Pons (tissue), 1 donor: ENCODE data around the gene LTB.

Source experiments
- DNase-seq: peaks from one replicate; pipeline ENCODE4 v3.0.0-alpha.2; 2016; ENCODE audit warnings: low spot score

Gene LTB

DNA sequence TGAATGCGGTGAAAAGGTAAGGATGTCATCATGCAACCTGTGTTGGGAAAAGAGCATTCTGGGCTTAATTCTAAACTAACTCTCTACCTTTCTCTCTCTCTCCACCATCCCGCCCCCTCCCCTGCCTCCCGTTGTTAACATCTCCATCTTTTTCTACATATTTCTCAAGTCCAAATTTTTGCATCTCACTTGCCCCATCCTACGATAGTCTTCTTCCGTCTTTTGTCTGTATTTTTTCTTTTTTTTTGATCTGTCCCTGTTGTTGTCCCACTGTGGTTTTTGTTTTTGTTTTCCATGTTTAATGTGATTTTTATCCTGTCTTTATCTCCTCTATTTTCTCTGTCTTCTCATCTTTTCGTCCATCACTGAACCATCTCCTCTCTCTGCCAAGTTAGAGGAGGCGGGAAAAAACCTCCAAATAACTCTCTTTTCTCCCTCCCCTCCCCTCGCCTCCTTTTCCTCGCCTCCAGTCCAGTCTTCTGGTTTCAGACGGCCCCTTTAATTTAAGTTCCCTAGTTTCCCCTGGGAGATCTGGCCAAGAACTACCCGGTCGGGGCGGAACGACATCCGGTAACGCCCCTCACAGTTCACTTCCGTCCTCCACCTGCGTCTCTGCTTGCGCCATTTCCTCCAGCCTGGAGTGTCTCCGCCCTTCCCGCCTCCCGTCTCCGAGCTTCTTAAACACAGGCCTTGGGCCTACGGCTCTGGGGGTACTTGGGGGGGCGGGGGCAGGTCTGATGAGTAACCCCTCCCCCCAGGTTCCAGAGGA, 35.1 kb downstream of the LTB start, which contains the start of gene NFKBIL1:
Gene NFKBIL1 (plus strand): TSS at position 651 of the 769 bp plus-strand sequence. CDS start 87 bp downstream, at position 738.
- DNase-seq, result peak; percentile 97

DNA sequence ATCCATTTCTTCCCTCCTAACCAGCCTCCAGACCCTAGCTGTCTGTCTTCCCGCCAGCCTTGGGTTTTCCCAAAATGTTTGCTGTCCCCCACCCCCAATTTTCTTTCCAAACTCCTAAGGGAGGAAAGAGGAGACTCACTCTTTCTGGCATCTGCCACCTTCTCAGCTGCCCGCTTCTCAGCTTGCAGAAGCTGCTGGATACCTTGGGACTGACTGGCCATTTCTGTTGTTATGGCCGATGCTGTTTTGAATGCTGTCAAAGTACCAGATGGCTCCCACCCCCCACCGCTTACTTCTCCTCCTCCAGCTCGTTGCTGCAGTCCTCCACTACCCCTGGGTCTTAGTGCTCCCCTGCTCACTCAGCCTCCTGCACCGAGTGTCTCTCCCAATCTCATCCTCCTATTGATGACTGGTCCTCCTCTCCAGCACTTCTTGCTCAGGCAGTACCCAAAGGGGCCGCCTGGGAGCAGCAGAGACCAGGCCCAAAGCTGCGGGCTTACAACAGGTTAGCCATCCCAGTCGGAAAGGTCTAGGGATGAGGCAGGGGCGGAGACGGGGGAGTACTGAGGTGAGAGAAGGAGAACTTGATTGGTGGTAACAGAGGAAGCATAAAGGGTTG, 35.8 kb downstream of the LTB start, which contains the start of gene ATP6V1G2:
Gene ATP6V1G2 (minus strand): TSS at position 270 of the 619 bp plus-strand sequence. CDS start 49 bp downstream, at position 221.
- DNase-seq, result peak; percentile 96

GRCh38 chr6:31545291-31545690, 36.9 kb downstream of the LTB start:
- no peak for DNase-seq

- DNase-seq, result no peak
These were observed 37.5 kb downstream of the LTB start for GRCh38 chr6:31544676-31545075.

DNA sequence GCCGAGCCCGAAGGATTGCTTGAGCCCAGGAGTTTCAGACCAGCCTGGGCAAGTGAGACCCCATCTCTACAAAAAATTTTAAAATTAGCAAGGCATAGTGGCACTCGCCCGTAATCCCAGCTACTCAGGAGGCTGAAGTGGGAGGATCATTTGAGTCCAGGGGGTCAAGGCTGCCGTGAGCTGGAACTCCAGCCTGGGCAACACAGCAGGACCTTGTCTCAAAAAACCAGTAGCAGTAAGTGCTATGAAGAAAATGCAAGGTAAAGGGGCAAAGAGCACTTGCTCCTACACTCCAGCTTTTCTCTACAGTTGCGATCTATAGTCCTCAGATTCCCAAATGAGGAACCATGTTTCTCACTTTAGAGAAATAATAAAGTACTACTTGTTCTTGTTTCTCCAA, 38.6 kb downstream of the LTB start:
- DNase-seq, result no peak

GRCh38 chr6:31541658-31542521, 40.3 kb downstream of the LTB start, which contains the start of gene DDX39B:
Gene DDX39B, minus strand, starts transcription at chr6:31542003. Its CDS starts 1,471 bp downstream, at chr6:31540532.
- peak; percentile 98 for DNase-seq

DNA sequence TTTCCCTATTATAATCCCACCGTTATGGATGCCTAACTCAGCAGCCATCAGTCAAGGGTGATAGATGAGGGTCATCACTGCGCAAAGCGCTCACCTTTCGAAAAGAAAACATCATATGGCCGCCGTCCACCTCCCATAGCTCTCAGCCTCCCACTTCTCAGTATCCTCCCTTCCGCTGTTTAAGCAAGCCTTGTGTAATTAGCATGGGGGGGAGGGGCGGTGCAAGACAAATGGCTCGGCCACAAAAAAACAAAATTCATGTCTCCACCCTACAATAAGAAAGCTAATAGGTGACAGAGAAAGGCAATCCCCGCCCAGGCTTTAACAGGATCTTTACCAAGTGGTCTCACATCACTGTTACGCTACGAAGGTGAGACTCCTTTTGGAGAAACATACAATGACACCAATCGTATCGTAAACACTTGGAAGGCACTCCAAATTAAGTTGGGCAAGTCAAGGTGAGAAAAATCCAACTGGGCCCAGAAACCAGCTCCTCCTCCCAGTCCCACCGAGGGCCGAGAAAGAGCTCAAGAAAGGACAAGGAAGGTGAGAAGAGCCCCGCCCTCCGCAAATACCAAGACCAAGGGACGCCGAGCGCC, 41.1 kb downstream of the LTB start:
- DNase-seq, result no peak

DNA sequence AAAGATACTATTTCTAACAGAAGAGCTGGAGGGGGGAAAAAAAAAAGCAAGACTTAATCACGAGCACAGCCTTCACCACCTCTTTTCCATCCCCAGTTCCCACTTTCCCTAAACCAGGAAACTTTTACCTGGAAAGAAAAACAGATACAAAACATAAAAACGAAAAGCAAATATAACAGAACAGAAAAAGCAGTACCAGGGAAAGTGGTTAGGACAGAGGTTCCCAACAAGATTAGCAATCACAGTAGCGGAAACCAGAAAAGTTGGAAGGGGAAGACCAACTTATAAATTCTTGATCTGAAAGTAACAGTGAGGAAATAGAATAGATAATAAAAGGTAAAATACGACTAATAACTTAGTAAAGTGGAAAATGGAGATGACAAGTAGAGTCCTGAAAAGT, 41.6 kb downstream of the LTB start:
- DNase-seq, result no peak

DNA sequence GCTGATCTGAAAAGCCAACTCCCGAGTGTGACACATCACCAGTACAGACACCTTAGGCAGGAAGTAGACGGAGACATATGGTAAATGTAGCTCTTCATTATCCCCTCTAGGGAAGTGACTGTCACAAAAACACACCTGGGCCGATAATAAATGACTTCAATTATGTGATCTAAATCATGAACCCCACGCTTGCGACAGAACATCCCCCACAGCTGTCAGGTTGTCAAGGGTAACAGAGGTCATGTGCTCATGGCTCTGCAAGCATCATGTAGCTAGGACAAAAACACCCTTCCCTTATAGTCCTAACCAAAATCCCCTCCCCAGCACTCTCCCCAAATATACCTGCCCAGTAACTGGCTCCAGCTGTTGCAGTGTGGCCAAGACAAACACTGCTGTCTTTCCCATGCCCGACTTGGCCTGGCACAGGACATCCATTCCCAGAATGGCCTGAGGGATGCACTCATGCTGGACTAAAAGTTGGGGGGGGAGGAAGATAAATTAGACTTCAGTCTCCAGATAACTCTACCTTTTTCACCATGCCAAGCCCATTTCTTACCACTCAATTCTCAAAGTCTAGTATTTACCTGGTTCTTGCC, 43.3 kb downstream of the LTB start:
- DNase-seq, result no peak

DNA sequence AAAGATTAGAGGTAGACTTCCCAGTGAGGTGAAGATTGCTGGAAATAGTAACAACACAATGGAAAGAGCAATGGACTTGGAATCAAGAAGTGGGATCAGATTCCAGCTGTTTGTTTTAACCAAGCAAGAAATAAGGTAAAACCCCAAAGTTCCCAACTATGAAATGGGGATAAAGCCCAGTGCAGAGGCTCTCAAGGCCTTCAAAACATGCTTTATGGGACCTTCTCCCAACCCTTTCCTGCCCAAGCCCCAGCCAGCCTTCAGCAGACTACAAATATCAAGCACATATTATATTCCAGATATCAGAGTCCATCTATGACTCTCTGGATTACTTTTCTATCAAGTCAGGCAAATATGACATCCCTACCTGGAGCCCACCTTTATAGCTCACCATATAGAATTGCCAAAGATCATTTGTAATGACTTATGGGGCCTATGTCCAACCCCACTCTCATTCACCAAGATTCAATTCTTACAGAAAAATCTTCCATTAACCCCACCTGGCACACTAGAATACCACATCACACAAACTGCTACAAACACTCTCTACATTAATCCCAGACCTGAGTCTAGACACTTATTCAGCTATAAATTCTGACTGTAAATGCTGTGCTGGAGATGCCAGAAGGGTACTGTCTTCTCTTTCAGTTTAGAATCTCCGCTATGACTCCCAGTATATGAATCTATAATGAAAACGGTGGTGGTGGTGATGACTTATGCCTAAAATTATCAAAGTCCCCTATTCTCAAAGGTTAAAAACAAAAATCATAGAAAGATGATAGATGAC, 46.5 kb downstream of the LTB start:
- DNase-seq, result no peak

DNA sequence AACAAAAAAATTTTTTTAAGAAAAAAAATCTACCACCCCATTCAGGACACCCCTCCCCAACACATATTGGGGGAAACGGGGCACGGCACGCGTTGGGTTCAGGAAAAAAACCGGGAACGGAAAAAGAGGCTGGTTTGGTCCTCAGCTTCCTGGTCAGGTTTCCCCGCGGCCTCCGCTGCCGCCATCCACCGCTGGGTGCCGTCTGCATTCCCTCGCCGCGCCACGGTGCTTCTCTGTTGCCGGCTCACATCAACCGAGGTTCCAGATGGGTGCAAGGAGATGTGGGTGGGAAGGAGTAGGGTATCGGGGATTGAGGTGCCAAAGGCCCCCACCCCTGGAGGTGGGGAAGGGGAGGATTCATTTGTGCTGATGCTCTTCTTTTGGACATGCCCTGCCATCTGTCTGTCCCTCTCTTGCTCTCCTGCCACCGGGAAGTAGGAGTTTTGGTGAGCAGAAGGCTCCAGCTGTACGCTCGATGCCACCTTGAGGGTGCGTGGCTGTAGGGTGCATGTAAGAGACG, 47.6 kb downstream of the LTB start:
- no peak for DNase-seq

DNA sequence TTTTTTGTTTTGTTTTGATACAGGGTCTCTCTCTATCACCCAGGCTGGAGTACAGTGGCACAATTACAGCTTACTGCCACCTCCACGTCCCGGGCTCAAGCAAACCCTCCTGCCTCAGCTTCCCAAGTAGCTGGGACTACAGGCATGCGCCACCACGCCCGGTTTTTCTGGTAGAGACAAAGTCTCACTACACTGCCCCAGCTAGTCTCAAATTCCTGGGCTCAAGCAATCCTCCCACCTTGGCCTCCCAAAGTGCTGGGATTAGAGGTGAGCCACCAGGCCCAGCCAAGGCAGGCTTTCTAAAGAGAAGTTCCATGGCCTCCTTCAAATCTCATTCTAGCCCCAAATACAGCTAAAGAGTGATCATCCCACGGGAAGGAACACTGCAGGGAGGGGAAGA, 48.2 kb downstream of the LTB start:
- DNase-seq, result no peak

DNA sequence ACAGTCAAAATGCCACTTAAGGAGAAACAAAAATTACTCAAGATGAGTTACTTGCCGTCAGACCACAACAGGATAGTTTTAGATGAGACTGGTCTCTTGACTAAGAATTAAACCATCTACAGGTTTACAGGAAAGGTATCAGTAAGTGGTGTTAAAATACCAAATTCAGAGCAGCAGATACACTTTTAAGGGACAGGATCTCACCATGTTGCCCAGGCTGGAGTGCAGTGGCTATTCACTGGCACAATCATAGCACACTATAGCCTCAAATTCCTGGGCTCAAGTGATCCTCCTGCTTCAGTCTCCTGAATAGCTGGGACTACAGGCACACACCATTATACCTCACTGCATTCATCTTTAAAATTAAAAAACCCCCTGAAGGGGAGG, 48.8 kb downstream of the LTB start:
- DNase-seq, result no peak

DNA sequence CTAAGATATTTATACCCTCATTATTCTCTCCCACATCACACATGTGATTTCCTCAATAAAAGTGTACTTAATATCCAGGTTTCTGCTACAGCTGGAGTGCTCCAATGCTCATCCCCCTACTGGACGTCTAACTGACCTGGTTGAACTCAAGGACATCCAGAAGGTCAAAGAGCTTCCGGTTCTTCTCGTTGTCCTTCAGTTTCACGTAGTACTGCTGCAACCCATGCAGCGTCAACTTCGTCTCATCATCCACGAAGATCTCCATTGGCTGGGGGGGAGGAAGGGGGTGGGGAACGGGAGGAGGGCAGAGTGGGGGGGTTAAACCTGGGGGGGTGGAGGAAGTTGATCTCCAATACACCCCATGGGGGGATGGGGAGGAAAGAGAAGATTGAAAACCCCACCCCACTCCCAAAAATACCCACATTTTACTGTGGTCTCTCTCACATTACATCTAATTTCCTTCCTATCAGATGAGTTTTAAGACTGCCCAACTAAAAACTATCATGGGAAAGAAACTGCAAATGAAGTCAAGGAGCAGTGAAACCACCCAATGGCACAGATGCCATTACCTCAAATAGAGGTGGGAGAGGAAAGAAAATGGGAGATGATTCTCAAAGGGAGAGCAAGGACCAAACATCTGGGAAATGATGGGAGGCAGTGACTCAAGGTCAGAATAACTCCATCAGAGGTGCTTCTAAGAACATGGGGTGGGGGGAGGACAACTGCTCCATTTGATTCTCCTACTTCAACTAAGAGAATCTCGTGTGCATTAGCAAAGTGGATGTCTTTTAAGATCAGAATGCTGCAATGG, 49.4 kb downstream of the LTB start:
- no peak for DNase-seq

DNA sequence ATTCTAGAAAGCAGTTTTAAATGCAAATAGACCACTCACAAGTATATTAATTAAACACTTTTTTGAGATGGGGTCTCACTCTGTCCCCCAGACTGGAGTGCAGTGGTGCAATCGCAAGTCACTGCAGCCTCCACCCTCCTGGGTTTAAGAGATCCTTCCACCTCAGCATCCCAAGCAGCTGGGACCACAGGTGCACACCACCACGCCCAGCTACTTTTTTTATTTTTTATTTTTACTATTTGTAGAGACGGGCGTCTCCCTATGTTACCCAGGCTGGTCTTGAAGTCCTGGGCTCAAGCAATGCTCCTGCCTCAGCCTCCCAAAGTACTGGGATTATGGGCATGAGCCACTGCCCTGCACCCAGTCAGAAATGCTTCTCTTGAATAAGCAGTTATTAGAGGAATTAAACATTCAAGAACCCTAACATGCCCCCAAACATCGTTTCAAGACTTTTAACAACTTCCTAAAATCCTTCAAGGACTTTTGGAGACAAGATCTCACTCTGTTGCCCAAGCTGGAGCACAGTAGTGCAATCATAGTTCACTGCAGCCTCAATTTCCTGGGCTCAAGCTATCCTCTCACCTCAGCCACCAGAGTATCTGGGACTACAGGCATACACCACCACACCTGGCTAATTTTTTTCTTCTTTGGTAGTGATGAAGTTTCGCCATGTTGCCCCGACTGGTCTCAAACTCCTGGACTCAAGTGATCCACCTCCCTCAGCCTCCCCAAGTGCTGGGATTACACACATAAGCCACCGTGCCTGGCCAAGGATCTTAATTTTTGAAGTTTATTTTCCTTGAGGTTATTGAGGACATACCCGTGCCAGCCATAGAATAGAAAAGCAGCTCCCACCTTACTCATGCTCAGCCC, 50.2 kb downstream of the LTB start:
- no peak for DNase-seq

DNA sequence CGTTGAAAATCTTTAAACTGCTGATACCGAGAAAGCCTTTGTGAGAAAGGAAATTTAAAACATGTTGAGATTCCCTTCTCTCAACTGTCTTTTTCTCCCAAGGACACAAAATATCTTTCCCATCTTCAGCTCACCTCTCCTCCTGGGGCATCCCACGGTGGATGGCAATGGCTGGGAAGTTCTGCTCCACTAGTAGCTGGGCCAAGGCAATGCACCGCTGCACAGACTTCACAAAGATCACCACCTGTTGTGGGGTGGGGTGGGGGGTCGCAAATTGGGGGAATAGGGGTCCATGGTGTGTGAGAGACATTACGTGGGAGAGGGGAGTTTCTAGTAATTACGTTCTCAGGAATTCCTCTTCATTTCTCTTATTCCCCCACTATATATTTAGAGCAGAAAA, 51.1 kb downstream of the LTB start:
- no peak for DNase-seq

DNA sequence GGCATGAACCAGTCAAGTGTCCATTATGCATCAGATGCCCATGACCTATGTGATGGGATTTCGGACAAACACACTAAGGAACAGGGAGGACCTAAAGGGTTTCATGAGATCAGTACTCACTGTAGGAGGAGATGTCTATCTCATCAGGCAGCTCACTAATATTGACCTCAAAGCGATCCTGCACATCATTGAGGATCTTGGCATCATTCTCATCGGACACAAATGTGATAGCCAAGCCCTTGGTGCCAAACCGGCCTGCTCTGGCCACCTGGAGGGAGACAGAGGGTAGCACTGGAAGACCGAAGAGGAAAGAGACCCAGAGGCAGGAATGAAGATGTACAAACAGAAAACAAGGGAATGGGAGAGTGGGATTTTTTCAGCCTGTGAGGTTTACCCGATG, 51.6 kb downstream of the LTB start:
- no peak for DNase-seq
